ENCODE results near the gene TSC22D3. TPM values are rescaled to one million over a fixed set of nuclear protein-coding genes. Genes with fewer than 3 reads are reported as not detected.

The TSC22D3 gene
- total and polyA plus RNA-seq, 2 donors (not counting 1 experiment from before 2014, with no cell fraction given), result 447 to 3,050 TPM

GRCh38 chrX:107710617-107711391 is 64.8 kb downstream of the TSC22D3 start:
- Histone ChIP-seq H4K20me1 (ENCODE audit: control insufficient read depth, insufficient read depth, low read length, poor library complexity, severe bottlenecking) (peaks cover 21% of the 10 kb centered on the region), H3K27ac (ENCODE audit: low read length in 2 of 2) (peak overlapping the region; percentile 96 to 99), H3K9ac (ENCODE audit: low read length) (peak overlapping the region; percentile 64), H3K27me3 (replicated peaks in 1 of 4; ENCODE audit: control extremely low read depth in 1 of 4, control insufficient read depth in 3 of 4, insufficient read depth in 4 of 4, low read length in 3 of 4) (no peaks in the 10 kb centered on the region), H3K4me2 (replicated peaks; ENCODE audit: low read depth, low read length, poor library complexity, severe bottlenecking) (peak overlapping the region; percentile 65), H3K36me3 (replicated peaks in 1 of 2; ENCODE audit: control extremely low read depth in 1 of 2, control insufficient read depth in 1 of 2, extremely low read depth in 1 of 2, insufficient read depth in 2 of 2, low read length in 1 of 2) (peaks cover 0 to 29% of the 10 kb centered on the region in 2 experiments), H2AFZ (ENCODE audit: insufficient read depth, low read depth, low read length, poor library complexity, severe bottlenecking) (no peak overlapping the region), H3K9me3 (ENCODE audit: control extremely low read depth in 1 of 3, control insufficient read depth in 2 of 3, insufficient read depth in 1 of 3, low read length in 2 of 3) (no peaks in the 10 kb centered on the region), H3K4me3 (ENCODE audit: control extremely low read depth in 1 of 5, extremely low read depth in 1 of 5, insufficient read depth in 1 of 5, low read depth in 2 of 5, low read length in 4 of 5) (peak overlapping the region in 4 of 5 experiments; percentile 18 to 49 (median 21)), H3K79me2 (ENCODE audit: control insufficient read depth, insufficient read depth, low read length) (peaks cover 5% of the 10 kb centered on the region), H3K4me1 (ENCODE audit: control insufficient read depth in 2 of 2, insufficient read depth in 2 of 2, low read length in 2 of 2) (peaks cover 44 to 58% of the 10 kb centered on the region in 2 donors)
- H3K9me3 Mint-ChIP-seq (ENCODE audit: insufficient read depth), result no peaks in the 10 kb centered on the region
- ChIA-PET POLR2A (interaction anchor here (1.0 to 13.1 kb wide), 3 partner anchors 9 to 65 kb away, joined by 5 to 375 read pairs (median 6); partner anchors contain the start of gene TSC22D3), CTCF (interaction anchor here (1.0 to 13.4 kb wide), 4 partner anchors 9 to 65 kb away, joined by 3 to 318 read pairs (median 4); partner anchors contain the start of gene TSC22D3)
- peak; percentile 90 for DNase-seq
- peak overlapping the region; percentile 99 for H3K27ac Mint-ChIP-seq
- H3K4me3 Mint-ChIP-seq, result peak overlapping the region; percentile 97
- intact Hi-C loops (cut with micrococcal nuclease), result loop anchor here (1.0 kb wide), 1 partner anchor 37 kb away; no protein-coding TSS in a partner anchor
- TF ChIP-seq EZH2 (IDR thresholded peaks at IDR 0.05; ENCODE audit: borderline replicate concordance, insufficient read depth, low read depth, low read length, poor library complexity, severe bottlenecking), result no peak
- no peak for TF ChIP-seq CTCF (IDR thresholded peaks at IDR 0.05)
- peaks cover 52% of the 10 kb centered on the region for H3K4me1 Mint-ChIP-seq
- 0% methylated on average over 1 of the region's 7 CpGs for WGBS (ENCODE audit: insufficient coverage)
- no peaks in the 10 kb centered on the region for H3K27me3 Mint-ChIP-seq
- ATAC-seq (ENCODE audit: low read depth), result peak; percentile 61
